Activated CD8-positive, alpha-beta memory T cell treated with anti-CD3 and anti-CD28 coated beads, Interleukin-2, amount 50 U/mL, for 24 hours (primary cell): ENCODE data around the gene SDCCAG8.
"Not testable (repeated sequence)": the region's sequence is repeated elsewhere in the genome, so short reads cannot be mapped to it uniquely, and the experiment has no call there.

Experiments
- DNase-seq: peaks from one replicate; pipeline ENCODE4 v3.0.0-alpha.2; 2020; ENCODE audit errors: extremely low read depth

The SDCCAG8 gene

DNA sequence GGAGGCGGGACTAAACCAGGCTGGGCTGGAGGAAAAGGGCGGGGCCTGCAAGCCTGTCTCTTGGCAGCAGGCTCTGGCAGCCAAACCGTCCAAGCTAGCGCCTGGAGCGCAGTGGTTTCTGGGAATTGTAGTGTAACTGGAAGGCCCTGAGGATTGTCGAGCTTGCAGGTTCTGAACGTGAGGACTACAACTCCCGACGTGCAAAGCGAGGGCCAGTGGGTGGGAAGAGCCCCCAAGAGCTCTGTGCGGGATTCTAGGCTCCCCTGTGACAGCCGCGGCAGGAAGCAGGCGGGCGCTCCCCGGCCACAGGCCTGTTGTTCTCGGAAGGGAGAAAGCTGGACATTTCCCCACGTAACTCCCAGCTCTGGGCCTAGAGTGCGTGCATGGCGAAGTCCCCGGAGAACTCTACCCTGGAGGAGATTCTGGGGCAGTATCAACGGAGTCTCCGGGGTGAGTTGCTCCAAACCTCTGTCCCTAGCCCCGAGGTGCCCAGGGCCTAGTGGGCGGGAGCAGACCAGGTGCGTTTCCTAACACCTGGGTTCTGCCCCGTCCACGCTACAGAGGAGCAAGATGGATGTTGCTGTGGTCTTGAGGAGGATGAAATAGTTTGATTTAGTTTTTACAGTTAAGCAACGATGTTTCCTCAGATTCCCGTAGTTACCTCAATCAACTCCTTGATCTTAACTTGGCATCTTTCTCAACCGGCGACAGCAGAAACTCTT is at the start of gene SDCCAG8:
TSS of gene SDCCAG8 (plus strand) at position 251 of the 722 bp plus-strand sequence. CDS start at position 384, 133 bp downstream.
- DNase-seq: peak; percentile 91

DNA sequence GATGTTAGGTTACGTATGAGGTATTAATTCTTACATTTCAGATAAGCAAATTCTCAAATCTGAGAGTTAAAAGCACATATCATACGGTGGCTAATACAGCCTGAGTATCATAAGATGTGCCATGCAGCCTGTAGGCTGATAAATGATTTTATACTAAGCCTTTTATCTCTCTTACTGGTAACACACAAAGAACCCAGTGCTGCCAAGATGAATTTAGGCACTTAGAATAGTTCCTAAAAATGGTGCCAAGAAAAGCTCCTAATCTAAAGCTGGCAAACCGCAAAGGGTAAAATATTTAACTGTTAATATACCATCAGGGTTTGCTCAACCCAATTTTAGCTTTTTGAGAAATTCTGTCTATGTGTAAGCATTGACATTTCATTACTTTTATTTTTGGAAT is 43.9 kb upstream of the SDCCAG8 start:
- DNase-seq: not testable (repeated sequence)

DNA sequence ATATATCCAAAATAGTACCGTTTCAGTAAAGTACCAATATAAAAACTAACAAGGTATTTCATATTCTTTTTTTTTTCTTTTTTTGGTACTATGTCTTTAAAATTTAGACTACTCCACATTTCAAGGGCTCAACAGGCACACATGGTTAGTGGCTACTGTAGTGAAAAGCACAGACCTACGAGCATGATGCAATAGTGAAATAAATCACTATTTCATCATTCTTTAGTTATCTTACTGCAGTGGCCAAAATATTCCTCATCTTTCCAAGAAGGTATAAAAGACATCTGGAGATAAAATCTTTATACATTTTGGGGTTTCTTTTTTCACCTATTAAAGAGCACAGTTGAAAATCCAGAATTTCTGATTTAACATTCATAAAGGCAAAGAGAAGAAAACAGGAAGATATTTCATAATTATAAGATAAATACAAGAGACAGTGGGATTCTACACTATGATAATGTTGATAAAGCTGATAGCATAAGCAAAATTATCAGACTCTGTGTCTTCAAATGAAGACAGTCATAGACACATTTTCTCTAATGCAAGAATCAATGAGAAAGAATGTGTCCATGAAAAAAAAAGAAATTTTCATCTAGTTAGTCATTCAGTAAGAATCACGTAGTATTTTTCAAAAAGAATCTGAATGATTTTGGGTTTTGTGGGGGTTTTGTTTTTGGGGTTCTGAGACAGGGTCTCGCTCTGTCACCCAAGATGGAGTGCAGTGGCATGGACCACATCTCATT is 42.6 kb upstream of the SDCCAG8 start:
- no peak for DNase-seq

DNA sequence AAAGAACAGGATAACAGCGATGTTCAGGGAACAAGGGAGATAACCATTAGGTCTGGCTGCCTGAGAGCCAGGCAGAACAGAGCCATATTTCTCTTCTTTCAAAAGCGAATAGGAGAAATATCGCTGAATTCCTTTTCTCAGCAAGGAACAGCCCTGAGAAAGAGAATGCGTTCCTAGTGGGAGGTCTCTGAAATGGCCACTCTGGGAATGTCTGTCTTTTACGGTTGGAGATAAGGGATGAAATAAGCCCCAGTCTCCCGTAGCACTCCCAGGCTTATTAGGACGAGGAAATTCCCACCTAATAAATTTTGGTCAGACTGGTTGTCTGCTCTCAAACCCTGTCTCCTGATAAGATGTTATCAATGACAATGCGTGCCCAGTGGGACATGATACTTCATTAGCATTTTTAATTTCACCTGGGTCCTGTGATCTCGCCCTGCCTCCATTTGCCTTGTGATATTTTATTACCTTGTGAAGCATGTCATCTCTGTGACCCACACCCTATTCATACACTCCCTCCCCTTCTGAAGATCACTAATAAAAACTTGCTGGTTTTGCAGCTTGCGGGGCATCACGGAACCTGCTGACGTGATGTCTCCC is 40.5 kb upstream of the SDCCAG8 start:
- DNase-seq: not testable (repeated sequence)

DNA sequence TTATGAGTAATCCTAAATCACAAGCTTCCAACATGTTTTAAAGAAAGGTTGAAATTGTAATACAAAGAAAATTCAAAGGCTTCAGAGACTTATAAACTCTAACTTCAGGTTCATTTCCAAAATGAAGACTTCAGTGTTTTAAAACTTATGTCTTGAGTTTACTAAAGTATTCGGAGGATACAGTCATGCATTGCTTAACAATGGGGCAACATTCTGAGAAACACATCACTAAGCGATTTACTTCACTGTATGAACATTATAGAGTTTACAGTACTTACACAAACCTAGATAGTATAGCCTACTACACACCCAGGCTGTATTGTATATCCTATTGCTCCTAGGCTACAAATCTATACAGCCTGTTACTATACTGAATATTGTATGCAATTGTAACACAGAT is 39.1 kb upstream of the SDCCAG8 start:
- DNase-seq: no peak

DNA sequence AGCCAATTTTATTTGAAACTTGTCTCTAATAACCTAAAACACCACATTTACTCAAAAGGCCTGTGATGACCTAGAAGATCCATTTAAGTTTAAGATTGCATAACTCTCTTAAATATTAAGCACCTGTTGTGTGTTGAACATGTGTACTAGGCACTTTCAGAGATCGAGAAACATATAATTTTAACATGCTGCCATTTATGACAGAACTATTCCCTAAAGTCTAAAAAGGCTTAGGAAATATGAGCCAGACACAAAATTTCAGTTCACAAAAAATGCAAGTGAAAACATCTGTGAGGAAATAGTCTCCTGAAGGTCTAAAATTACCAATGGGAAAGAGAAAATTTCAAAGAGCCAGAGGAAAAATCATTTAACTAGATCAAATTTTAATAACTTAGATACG is 38.5 kb upstream of the SDCCAG8 start:
- no peak for DNase-seq

DNA sequence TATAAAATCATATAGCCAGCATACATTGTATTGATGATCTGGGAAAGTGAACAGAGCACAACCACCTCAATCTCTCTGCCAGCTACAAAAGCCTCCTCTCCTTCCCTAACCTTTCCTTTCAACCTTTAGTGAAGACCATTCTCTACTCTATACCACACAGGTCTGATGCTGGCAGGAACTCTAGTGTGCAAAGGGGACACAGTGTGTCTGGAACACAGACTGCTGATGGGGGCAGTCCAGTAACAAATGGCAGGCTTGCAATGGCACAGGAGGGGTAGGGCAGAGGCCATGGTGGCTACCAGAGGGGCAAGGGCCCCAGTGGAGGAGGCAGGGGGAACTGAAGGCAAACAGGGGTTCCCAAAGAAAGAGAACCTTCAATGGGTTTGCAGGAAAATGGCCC is 37.8 kb upstream of the SDCCAG8 start:
- DNase-seq: no peak

DNA sequence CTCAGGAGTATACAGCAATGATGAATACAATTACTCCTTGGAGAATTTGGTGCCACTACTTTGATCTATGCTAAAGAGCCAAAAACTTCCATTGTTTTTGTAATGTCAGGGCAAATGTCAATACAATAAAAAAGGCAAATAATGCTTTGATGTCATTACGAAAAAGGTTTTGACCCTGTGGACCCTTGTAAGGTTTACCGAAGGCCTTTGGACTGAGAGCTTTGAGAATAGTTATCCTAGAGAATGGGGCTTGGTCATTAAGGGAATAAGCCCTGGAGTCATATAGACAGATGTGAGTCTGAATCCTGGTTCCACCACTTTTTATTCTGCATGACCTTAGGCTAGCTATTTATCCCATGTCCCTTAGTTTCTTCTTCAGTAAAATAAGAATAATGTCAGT is 28.2 kb upstream of the SDCCAG8 start:
- no peak for DNase-seq

DNA sequence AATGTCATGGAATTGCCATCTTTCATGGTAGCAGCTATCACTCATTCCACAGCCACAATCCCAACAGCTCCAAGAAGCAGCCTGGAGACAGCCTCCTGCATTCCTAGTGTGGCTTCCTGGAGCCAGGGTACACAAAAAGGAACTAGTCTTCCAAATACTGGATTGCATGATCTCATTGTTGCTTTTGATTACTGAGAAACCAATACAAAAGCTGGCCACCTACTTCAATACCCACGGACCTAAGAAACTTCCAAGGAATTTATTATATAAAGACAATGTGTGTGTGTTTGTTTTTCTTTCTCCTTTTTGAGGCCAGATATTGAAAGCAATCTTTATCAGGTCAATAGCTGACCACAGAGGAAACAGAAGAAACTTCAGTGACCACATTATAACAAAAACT is 26.3 kb upstream of the SDCCAG8 start:
- DNase-seq: no peak

DNA sequence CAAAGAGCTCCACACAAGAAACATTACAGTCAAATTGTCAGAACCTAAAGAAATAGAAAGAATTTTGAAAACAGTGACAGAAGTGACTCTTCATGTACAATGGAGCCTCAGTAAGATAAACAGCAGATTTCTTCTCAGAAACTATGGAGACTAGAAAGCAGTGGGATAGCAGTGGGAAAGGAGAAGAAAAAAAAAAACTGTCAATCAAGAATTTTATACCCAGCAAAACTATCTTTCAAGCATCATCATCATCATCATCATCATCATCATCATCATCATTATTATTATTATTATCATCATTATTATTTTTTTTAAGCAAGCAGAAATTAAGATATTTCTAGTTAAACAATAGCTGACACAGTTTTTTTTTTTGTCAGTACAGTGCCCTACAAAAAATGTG is 24.9 kb upstream of the SDCCAG8 start:
- DNase-seq: no peak

DNA sequence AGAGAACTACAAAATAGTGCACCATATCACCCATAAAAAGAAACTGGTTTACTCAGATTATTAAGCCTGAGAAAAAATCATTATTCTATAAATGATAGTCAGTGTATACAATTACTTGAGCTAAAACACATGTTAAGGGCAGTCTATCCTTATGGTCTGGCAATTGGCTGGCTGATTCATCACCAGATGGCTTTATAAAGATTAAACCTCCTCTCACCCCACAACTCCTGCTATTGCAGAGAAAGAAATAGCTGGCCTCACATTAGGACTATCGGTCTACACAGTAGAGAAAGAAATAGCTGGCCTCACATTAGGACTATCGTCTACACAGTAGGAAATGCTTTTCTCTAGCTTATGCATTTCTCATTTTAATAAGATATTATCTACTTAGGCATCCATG is 21.9 kb upstream of the SDCCAG8 start:
- no peak for DNase-seq

DNA sequence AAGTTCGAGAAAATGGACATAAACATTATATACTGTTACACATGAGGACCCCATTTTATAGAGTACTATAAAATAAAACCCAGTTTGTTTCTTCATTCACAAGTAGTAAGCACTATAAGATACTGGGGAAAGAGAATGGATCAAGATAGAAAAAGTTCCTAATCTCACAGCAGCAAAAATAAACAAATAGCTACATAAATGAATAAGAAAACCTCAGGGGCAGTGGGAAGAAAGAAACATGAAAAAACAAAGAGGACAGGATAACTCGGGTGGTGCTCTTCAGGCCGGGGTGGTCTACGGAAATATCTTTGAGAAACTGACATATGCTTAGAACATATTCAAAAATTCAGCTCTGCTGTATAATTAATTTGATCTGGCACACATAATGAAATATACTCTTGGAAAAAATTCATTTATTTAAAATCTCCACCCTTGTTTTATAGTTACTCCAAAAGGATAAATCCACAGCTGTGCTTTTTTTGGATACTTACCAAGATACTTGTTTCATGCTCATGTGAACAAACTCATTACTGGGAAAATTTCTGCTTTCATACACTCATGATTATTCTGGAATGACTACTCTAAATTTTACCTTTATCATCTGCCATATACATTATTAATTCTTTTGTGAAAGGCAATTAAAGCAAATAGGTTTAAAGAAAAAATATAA is 20.7 kb upstream of the SDCCAG8 start:
- DNase-seq: no peak

DNA sequence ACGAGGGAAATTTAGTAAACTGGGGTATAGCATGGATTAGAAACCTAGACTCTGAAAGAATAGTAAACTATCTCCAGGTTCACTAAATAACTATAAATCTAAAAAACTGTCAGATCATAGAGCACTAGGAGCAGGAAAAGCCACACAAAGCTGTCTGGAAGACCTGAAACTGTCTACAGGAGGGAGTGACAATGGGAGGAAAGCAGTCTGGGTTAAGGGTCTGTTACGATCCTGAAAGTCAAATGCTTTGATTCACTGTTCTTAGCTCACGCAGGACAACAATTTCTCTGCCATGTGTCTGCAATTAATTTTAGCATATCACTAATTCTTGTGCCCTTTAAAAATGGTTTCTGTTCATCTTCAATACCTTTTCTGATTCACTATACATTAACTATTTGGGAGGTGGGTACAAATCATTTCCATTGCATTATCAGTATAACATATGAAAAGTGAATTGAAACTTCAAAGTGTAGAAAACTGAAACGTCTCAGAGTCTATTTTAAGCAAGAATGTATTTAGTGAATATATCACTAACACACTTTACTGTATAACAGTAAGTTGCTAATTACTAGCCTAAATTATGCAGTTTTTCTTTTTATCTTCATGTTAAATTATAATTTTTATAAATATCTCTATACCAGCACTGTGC is 19.1 kb upstream of the SDCCAG8 start:
- DNase-seq: no peak

DNA sequence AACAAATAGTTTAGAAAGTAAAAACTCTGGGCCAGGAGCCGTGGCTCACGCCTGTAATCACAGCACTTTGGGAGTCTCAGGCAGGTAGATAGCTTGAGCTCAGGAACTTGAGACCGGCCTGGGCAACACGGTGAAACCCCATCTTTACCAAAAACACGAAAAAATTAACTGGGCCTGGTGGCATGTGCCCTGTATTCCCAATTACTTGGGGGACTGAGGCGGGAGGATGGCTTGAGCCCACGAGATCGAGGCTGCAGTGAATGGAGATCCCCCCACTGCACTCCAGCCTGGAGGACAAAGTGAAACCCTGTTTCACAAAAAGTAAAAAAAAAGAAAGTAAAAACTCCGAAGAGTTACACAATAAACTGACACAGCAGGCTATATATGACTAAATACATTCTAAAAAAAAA is 11.4 kb upstream of the SDCCAG8 start:
- DNase-seq: no peak

DNA sequence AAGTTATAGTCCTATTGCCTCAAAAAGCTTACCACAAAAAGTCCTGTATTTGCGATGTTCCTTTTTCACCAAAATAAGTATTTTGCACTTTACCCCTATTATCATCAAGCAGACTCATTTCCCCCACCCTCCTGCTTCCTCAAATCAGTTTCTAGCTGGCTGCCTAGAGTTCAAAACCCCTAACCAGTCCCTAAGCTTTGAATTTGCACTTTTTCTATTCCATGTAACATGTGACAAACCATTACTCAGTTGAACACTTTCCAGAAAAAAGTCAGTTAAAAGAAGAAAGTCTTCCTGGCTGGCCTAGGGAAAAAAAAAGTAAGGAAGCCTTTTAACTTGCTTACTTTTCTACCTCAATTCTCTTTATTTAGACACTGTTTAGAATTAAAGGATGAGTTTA is 8.9 kb upstream of the SDCCAG8 start:
- no peak for DNase-seq

DNA sequence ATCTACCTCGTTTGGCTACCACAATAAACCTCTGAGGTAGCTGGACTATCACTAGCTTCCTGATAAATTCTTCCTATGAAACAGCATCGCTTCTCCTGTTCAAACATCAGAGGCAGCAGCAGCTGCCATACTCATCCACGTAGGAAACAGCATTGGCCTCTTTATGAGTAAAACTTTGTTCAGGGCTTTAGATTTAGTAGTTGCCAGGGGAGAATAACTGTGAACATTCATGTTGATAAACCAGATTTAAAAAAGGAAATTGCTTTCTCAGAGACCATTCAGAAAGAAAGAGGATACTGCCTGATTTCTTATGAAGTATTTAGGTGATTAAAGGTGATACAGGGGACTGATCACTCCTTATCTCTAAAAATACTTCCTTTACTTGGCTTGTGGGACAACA is 7.9 kb upstream of the SDCCAG8 start:
- no peak for DNase-seq

DNA sequence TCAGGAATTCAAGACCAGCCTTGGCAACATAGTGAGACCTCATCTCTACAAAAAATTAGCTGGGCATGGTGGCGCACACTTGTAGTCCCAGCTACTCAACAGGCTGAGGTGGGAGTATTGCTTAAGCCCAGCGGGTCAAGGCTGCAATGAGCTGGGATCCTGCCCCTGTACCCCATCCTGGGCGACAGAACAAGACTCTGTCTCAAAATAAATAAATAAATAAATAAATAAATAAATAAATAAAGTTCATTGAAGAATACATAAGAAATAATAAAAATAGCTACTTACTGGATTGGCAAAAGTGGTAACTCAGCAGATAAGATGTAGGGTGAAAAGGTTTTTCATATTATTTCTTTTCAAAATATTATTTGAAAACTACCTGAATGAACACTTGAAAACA is 6.6 kb upstream of the SDCCAG8 start:
- DNase-seq: no peak

DNA sequence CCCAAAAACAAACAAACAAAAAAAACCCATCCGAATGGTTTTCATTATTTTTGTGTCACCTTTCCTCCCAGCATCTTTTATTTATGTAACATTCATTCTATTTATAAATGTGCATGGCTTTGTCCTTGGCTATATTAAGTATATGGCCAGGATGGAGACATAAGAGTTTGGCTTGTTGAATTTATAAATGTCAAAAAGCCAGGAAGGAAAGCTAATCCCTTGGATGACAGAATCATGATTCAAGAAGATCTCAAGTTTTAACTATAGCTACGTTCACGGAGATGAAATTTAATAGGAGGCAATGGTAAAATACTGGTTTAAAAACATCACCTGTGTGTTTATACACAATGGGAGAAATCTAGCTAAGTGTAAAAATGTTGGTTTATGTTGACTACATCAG is 5.7 kb upstream of the SDCCAG8 start:
- DNase-seq: no peak

DNA sequence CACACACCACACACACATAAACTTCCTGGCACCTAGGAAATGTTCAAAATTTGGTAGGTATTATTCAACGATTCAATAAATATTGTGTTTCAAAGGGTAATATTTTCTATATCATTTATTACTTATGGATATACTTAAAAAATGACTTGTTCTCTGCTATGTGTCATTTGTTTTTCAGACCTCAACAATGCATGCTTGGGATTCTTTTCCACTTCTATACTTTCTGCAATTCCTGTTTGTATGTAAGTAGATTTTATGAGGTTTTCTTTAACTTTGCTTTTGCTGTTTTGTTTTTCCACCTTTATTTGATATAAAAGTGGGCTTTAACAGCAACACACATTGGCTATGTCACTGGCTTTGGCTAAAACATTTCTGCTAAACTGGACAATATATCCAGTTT is 4.3 kb upstream of the SDCCAG8 start:
- no peak for DNase-seq

DNA sequence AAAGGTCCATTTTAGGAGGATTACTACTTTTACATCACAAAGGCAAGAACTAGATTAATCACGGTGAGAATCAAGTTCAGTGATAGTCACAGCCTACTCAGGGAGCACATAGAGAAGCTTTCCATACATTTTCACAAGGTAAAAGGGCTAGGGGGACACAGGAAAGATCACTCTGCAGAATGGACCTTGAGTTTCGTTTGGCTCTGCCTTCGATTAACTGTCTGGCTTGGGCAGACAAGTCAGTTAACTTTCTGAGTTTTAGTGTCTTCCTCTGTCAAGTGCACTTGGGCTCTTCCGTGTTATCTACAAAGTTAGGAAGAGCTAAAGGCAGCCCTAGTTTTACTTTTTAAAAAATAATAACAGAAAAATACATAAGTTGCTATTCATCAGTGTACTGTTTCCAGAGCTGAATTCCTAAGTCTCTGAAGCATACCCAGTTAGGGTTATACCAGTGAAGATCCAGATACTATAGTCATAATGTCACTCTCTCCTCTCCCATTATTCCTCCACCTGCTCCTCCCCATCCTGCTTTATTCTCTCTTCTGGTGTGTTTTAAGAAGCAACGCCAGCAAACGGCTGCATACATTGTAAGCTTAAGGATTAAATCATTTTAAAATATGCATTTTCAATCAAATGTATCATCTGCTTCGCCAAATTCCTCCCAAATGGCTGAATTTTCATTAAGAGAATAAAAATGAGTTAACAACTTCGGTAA is 2.5 kb upstream of the SDCCAG8 start:
- DNase-seq: no peak

DNA sequence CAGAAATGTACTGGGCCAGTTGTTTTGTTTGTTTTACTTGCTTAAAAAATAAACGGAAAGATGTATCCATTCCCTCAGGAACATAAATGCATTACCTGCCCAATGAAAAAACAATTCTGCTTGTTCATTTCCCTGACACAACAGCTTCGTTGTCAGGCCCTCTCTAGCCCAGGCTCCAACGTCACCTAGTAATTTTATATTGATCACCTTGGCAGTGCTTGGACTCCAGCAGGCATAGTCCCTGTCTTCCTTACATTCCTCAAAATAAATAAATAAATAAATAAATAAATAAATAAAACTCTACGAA is 2.0 kb upstream of the SDCCAG8 start:
- DNase-seq: no peak
